GM18858 (cell line): ENCODE data around the gene CRELD1.
"Not testable (repeated sequence)": the region's sequence is repeated elsewhere in the genome, so short reads cannot be mapped to it uniquely, and the experiment has no call there.

Experiments
- ATAC-seq: cut with Tn5 transposase; IDR thresholded peaks from one replicate; pipeline ENCODE4 v1.9.1; 2021; ENCODE audit not compliant: unreplicated experiment

Gene CRELD1, protein sequence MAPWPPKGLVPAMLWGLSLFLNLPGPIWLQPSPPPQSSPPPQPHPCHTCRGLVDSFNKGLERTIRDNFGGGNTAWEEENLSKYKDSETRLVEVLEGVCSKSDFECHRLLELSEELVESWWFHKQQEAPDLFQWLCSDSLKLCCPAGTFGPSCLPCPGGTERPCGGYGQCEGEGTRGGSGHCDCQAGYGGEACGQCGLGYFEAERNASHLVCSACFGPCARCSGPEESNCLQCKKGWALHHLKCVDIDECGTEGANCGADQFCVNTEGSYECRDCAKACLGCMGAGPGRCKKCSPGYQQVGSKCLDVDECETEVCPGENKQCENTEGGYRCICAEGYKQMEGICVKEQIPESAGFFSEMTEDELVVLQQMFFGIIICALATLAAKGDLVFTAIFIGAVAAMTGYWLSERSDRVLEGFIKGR

DNA sequence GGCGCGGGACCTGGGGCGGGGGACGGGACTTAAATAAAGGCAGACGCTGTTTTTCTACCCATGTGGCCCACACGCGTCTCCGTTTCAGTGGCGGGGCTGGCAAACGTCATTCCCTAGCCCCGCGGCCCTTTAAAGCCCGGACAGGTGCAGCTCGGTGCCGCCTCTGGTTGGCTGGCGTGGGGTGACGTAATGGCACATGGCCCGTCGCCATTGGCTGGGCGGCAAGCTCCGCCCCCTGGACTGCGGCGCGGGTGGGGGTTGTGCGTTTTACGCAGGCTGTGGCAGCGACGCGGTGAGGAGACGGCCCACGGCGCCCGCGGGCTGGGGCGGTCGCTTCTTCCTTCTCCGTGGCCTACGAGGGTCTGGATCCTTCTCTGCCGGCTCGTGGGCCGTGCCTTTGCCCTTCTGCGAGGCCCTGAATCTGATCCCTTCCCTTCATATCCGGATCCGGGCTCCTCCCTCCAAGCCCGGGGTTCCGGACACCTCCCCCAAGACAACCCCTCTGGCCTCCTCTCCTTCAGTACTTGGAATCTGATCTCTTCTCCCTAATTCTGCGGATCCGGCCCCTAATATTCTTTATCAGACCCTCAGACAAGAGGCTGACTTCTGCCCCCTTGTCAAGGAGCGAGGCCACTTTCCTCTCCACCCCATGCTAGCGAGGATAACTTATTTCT is at the start of gene CRELD1:
CRELD1 (plus strand) TSS at position 274 of the 674 bp plus-strand sequence. CDS start 605 bp downstream, outside the sequence.
- peak; percentile 80 for ATAC-seq

DNA sequence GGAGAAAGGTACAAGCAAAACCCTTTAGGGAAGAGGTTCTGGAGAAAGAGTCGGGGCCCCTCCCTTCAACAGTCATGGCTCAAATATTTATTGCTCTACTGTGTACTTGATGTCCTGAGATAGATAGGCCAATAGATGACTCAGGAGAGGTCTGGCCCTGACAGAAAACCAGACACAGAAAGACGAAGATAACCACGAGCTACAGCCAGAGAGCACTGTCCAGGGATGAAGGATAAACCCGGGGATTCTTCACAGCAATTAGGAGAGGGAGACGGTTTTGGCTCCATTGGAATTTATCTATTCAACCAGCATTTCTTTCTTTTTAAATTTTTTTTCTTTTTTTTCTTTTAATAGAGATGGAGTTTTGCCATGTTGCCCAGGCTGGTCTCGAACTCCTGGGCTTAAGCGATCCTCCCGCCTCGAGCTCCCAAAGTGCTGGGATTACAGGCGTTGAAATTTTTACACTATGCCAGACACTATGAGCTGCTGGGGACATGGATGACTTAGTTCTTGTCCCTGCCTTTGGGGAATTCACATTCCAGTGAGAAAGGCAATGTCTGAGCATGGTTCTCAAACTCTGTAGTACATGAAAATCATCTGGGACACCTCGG is 49.0 kb upstream of the CRELD1 start:
- no peak for ATAC-seq

DNA sequence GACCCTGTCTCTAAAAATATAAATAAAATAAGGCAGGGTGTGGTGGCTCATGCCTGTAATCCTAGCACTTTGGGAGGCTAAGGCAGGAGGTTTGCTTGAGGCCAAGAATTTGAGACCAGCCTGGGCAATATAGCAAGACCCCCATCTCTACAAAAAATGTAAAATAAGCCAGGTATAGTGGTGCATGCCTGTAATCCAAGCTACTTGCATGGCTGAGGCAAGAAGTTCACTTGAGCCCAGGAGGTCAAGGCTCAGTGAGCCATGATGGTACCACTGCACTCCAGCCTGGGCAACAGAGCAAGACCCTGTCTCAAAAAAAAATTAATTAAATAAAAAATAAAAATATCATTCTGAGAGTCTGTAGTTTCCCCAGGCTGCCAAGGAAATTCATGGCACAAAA is 47.3 kb upstream of the CRELD1 start:
- ATAC-seq: no peak

DNA sequence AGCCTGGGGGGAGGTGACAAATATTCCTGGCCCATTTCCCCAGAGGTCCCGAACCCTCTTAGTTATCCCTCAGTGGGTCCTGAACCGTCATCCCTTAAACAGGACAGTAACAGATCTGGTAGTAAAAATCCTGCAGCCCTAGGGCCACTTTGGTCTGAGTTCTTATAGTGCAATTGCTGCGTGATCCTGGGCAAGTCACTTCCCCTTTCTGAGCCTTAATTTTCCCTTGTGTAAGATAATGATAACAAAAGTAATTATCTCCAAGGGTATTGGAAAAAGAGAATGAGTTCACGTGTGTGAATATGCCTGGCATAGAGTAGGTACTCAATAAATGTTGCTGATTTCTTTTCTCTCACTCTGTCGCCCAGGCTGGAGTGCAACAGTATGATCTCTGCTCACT is 46.2 kb upstream of the CRELD1 start:
- ATAC-seq: no peak

DNA sequence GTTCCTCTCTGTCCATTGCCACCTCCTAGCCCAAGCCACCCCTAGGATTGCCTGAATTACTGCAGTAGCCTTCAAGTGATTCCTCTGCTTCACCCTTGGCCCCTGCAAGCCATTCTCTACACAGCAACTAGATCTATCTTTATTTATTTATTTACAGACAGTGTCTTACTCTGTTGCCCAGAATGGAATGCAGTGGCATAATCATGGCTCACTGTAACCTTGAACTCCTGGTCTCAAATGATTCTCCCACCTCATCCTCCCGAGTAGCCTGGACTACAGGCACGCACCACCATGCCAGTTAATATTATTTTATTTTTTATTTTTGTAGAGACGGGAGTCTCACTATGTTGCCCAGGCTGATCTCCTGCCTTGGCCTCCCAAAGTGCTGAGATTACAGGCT is 45.1 kb upstream of the CRELD1 start:
- no peak for ATAC-seq

DNA sequence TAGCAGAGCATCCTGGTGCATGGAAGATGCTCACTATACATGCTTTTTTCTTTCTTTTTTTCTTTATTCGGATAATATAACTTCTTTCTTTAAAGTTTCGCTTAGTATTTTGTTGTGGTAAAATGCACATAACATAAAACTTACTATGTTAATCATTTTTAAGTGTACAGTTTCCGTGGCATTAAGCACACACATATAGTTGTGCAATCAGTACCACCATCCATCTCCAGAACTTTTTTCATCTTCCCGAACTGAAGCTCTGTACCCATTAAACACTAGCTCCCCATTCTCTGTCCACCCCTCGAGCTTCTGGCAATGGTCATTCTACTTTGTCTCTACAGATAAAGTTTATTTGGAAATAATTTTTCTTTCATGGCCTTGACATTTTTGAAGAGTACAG is 44.2 kb upstream of the CRELD1 start:
- no peak for ATAC-seq

DNA sequence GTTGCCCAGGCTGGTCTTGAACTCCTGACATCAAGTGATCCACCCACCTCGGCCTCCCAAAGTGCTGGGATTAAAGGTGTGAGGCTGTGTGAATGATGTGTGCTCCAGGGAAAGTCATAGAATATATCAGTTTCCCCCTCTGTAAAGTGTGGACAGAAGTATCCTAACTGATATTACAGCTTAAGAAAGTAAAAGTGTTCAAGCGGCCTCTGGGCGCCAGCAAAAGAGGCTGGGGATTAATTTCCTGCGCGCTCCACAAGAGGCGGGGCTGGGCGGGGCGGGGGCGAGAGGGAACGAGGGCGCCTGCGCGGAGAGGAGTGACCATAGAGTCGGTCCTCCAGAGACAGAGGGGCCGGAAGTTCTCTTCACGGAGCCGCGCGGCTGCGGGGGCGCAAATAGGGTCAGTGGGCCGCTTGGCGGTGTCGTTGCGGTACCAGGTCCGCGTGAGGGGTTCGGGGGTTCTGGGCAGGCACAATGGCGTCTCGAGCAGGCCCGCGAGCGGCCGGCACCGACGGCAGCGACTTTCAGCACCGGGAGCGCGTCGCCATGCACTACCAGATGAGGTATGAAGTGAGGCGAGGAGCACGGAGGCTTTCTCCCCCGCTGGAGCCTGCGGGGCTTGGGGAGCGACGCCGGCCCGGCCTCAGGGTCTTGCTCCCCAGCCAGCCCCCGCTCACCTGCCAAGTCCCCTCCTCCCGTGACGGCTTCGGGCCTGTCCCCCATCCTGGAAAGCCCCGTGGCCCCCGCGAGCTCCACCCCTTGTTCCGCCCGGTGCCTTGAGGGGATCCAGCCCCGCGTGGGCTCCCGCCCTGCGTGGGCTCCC is 43.2 kb upstream of the CRELD1 start, which contains the start of gene JAGN1:
JAGN1 (plus strand) TSS at position 362 of the 823 bp plus-strand sequence; CDS start at position 475, 113 bp downstream.
- ATAC-seq: peak; percentile 52

DNA sequence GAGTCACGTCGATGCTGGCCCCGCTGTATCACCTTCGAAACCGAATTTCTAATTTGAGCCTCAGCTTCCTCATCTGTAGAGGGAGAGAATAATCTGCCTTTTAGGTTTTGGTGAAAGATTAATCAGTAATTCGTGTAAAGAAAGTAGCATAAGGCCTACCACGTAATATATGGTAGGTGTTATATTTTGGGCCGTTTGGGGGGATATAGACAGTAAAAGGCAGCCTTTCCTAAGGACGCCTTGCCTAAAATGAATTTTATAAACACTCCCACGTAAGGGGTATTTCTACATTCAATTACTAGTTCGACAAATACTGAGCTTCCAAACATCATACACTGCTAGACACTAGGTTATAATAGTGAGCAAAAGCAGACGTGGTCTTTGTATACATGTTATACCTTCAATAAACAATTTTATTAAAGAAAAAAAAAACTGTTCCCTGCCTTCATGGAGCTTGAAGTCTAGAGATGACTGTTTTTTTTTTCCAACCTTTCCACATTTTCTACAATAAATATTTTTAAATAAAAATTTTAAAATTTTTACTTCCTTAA is 42.5 kb upstream of the CRELD1 start:
- ATAC-seq: no peak

DNA sequence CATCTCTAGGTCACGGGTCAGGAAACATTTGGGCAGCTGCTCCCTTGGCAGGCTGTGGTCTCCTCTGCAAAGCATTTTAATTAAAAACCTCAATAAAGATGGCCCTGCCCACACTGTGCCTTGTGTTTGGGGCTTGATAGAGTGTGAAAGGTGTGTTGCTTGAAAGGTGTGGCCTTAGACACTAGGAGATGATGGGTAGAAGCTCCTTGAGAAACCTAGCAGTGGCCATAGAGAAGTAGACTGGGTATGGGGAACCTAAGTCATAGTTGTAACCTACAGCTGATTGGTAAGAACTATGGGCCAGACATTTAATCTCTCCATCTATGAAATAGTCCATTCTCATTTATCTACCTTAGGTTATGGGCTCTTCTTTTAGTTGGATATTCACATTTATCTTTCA is 39.9 kb upstream of the CRELD1 start:
- ATAC-seq: no peak

DNA sequence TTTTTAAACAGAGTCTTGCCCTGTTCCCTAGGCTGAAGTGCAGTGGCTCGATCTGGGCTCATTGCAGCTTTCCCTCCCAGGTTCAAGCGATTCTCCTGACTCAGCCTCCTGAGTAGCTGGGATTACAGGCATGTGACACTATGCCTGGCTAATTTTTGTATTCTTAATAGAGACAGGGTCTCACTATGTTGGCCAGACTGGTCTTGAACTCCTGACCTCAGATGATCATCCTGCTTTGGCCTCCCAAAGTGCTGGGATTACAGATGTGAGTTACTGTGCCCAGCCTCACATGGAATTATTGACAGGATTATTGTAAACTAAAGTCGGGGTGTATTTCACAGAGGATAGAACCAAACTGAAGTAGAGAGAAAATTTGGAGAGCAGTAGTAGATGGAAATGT is 37.9 kb upstream of the CRELD1 start:
- ATAC-seq: not testable (repeated sequence)

DNA sequence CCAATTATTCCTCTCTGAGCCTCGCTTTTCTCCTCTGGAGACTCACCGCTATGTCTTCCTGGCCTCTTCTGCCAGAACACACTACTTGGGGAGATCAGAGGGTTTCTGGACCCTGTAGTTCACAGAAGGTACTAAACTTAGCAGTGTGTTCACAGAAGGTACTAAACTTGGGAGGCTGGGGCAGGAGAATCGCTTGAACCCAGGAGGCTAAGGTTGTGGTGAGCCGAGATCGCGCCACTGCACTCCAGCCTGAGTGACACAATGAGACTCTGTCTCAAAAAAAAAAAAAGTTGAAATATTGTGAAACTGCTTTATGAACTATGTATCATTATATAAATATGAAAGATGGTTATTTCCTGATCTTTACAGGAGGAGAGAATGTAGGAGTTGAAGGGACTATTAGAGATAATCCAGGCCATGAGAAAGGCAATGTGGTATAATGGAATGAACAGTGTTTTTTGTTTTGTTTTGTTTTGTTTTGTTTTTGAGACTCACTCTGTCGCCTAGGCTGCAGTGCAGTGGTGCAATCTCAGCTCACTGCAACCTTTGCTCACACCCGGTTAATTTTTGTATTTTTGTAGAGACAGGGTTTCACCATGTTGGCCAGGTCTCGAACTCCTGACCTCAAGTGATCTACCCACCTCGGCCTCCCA is 36.8 kb upstream of the CRELD1 start:
- not testable (repeated sequence) for ATAC-seq

DNA sequence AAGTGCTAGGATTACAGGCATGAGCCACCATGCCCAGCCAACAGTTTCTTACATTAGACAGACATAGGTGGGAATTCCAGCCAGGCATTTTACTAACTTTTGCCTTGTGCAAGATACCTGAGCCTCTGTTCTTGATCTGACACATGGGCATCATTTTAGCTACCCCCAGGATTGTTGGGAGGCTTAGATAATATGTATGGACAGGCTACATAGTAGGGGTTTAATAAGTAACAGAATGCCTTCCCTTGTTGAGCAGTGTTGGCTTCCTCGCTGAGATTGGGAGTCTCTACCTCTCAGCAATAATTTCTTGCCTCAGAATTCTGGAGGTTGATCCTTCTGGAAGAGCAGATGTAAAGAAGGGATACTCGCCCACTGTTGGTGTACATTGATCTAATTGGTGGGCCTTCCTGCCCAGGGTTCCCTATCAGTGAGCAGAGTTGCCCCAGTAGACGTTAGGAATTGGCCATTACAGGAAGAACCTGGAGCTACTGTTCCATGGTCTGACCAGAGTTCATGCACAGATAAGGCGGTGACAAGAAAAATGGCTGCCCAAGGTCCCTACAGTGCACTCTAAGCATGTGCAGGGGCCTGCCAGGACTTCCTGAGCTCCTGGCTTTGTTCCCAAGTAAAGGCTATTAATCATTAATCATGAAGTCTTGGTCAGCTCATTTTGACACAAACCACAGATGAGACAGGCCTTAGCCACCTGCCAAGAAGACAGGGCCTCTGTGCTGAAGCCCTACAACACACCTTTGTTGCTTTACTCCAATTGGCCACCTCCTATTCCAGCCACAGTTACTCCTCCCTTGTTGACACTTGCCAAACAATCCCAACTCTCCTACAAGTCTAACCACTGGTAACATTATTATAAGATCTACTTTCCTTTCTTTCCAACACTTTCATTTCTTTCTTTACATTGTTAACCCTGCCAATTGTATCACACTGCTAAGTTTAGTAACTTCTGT is 35.9 kb upstream of the CRELD1 start:
- ATAC-seq: no peak

DNA sequence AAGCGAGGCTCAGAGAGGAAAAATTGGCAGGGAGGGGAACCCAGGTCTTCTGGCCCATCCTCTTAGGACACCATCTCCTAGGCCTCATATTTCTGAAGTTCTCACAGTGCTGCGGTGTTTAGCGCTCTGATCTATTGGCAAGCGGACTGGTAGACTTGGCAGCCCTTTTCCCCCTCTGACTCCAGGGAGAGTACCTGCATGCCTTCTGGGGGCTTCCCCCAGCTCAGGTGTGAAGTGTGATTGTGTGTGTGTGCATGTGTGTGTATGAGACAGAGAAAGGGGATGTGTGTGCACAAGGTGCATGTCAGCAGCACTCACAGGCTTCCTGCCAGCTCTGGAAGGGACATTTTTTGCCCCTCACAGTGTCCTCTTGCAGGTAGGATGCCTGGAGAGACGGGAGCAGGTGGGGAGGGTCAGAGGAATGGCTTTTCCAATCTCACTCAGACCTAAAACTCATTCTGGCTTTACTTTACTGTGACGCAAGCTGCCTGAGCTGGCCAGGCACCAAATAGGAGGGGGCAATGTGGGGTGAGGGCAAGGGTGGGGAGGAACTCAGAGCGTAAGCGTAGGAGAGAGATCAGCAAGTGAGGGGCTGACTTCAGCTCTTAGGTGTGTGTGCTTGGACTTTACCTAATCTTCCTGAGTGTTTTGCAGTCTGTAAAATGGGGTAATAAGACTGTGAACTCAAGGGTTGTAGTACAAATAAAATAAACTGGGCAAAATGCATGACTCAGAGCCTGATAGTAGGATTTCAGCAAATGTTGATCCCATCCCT is 35.0 kb upstream of the CRELD1 start:
- ATAC-seq: no peak

DNA sequence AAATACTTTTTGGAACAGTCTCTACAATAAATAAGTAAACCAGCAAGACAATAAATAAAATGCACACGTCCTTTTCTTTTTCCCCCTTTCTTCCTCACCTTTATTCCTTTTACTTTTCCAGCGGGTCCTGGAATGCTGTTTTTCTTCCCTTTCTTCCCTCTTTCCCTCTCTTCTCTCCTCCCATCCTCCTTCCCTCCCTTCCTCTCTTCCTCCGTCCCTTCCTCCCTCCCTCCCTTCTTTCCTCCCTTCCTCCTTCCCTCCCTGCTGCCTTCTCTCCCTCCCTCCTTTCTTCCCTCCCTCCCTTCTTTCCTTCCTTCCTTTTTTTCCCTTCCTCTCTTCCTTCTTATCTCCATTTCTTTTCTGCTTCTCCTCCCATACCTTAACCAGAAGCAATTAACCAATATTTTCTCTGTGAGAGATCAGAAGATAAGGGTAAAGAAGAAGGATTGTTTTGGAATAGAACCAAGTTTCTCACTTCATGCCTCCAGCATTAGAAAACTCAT is 34.3 kb upstream of the CRELD1 start:
- no peak for ATAC-seq

DNA sequence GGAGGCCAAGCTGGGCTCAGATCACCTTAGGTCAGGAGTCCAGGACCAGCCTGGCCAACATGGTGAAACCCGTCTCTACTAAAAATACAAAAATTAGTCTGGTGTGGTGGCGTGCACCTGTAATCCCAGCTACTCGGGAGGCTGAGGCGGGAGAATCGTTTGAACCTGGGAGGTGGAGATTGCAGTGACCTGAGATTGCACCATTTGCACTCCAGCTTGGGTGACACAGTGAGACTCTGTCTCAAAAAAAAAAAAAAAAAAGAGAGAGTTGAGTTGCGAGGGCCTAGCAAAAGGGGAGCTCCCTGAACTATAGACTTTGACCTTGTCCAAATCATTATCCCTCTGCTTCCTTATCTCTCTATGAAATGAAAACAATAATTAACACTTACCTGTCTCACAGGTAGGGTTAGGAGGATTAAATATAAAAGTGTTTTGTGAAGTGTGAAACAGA is 32.6 kb upstream of the CRELD1 start:
- not testable (repeated sequence) for ATAC-seq

DNA sequence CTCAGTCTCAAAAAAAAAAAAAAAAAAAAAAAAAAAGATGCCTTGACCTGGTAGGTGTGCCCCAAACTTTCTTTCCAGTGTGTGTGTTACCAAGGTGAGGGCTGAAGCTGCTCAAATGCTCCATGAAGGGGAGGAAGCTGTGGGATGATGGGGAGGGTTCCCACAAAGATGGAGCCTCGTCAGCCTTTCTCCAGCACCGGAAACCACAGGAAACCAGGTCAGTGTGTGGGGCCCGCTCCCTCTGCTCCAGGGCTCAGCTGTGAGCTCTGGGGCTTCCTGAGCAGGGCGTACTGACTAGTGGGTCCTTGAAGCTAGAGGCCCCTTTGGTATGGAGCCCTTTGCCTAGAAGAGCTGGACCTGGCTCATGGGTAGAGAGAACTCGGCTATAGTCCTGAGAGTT is 31.7 kb upstream of the CRELD1 start:
- no peak for ATAC-seq

DNA sequence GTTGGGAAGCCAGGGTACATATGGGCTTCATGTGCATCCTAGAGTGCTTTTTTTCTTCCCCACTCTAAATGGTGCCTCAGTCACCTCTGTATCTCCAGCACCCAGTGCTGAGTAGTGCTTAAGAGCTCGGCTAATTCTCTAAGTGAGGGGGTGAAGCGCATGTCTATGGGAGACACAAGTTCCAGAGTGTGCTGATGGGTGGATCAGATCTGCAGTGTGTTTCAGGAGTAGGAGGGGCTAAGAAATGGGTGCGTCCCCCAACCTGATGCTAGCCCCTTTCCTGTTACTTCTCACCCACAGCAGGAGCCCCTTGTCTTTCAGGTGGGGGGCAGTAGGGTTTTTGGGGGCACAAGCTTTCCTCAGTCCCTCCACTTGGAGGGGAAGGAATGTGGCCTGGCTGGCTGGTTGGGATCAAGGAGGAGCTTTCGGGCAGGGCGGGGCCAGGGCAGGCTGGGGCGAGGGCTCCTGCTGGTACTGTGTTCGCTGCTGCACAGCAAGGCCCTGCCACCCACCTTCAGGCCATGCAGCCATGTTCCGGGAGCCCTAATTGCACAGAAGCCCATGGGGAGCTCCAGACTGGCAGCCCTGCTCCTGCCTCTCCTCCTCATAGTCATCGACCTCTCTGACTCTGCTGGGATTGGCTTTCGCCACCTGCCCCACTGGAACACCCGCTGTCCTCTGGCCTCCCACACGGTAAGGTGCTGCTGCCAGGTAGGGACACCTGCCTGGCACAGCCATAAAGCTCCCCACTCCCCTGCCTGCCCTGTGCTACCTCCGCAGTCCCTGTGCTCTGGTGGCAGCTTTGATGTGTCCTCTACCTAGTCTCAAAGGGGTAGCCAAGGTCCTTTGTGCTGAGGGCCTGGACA is 31.0 kb upstream of the CRELD1 start, which contains the start of gene IL17RE:
IL17RE (plus strand) TSS at position 477 of the 866 bp plus-strand sequence; CDS start at position 562, 85 bp downstream.
- ATAC-seq: no peak
